ENCODE results near the gene CTDP1. TPM values are rescaled to one million over a fixed set of nuclear protein-coding genes. Genes with fewer than 3 reads are reported as not detected.

The CTDP1 gene
- total and polyA plus RNA-seq, 9 of the 15 experiments (the other 6 are each of a cell fraction or from before 2014, with no cell fraction given), result 0.07 to 19.2 (median 4.0) TPM

DNA sequence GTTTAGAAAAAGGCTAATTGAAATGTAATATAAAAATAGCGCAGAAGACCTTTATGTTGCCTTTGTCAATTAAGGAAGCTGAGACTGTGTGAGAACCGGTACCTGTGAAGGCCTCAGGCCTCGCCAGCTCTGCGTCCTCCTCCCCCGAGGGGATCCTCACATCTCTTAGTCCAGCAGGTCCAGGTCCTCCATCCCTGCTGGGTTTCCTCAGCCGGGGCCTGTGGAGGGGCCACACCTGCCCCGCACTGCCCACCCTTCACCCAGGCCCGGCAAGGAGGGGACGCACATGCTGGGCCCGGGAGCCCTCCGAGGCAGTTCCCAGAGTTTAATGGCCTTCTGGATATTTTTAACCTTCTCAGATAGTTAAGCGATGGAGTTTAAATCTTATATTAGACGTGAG lies 121.6 kb downstream of the CTDP1 start (continued):
- TF ChIP-seq SMARCC2 (IDR thresholded peaks at IDR 0.05; ENCODE audit: low read depth) (no peak), YY1 (IDR thresholded peaks at IDR 0.05; ENCODE audit: borderline replicate concordance in 1 of 3, control insufficient read depth in 1 of 3, extremely low read depth in 1 of 3, insufficient read depth in 3 of 3, insufficient read length in 1 of 3, insufficient replicate concordance in 2 of 3, low read depth in 1 of 3, low read length in 2 of 3) (no peak)

DNA sequence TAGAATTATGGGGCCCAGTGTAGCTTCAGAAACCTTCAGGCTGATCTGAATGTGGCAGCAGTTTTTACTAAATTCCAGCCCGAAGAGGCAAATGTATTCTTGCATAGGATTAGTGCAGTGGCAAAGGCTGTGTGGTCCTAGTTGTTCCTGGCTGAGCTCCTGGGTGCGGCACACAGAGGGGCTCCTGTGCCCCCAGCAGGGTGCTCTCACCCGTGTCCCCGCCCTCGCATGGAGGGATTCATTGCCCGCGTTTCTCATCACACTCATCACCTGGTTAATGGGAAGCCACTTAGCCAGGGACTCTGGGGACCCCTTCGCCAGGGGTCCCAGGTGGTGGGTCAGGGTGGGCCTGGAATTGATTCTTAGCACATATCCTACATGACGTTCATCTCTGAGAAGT lies 122.0 kb downstream of the CTDP1 start:
- no TSS peak for BruUV-seq (replicated peaks)
- peaks cover 4 to 78% of the 10 kb centered on the region in 2 experiments; a peak in 4 of 5 replicates for H3K27me3 ChIP-seq (ENCODE audit: control insufficient read depth in 2 of 2, insufficient read depth in 2 of 2, low read length in 2 of 2)
- CTCF ChIA-PET (ENCODE audit: low intra/inter-chr PET ratio), result no interaction called here
- H3K4me2 ChIP-seq (ENCODE audit: insufficient read depth, low read length), result no peak overlapping the region
- no peak for DNase-seq (ENCODE audit: extremely low read depth in 1 of 4, low spot score in 3 of 4)
- H3K9ac ChIP-seq (ENCODE audit: insufficient read depth in 1 of 2, low read depth in 2 of 2, low read length in 2 of 2), result no peak overlapping the region
- in situ Hi-C loops (cut with MboI) (no loop called here), intact Hi-C loops (cut with micrococcal nuclease) (no loop called here)
- H2AFZ ChIP-seq (ENCODE audit: low read depth, low read length), result no peak overlapping the region
- 0% methylated on average over 9 of the region's 9 CpGs for WGBS (ENCODE audit: insufficient coverage, low coverage, missing lambda C conversion rate)
- no peak overlapping the region for H3K4me3 ChIP-seq
- H3K9me3 ChIP-seq (replicated peaks; ENCODE audit: control insufficient read depth, insufficient read depth, low read depth, low read length), result no peaks in the 10 kb centered on the region
- no peak for ATAC-seq
- POLR2A ChIA-PET, result no interaction called here
- H3K79me2 ChIP-seq (ENCODE audit: control insufficient read depth, insufficient read depth, low read length), result no peaks in the 10 kb centered on the region
- no peaks in the 10 kb centered on the region for H3K9me1 ChIP-seq (ENCODE audit: control insufficient read depth, insufficient read depth, low read length)
- no peak overlapping the region for H3K27ac ChIP-seq (ENCODE audit: extremely low read depth, low read depth, low read length)
- H3K36me3 ChIP-seq (ENCODE audit: control insufficient read depth, insufficient read depth, low read length), result no peaks in the 10 kb centered on the region
- no peak for FAIRE-seq
- H3K4me1 ChIP-seq (replicated peaks in 1 of 2; ENCODE audit: control insufficient read depth in 2 of 2, insufficient read depth in 2 of 2, low read length in 2 of 2), result peaks cover 0 to 2% of the 10 kb centered on the region in 2 experiments; a peak in 1 of 5 replicates
- H4K20me1 ChIP-seq (replicated peaks; ENCODE audit: control insufficient read depth, insufficient read depth, low read length), result no peaks in the 10 kb centered on the region
- no peak for TF ChIP-seq ELF4 (CRISPR knock-in tag; IDR thresholded peaks at IDR 0.05)
- TF ChIP-seq EGR1 (conservative IDR thresholded peaks at IDR 0.05), result no peak
- no peak for TF ChIP-seq RFX5 (IDR thresholded peaks at IDR 0.05; ENCODE audit: low read depth, low read length)
- TF ChIP-seq NBN (IDR thresholded peaks at IDR 0.05; ENCODE audit: low read depth), result no peak
- no peak for TF ChIP-seq MAFF (IDR thresholded peaks at IDR 0.05; ENCODE audit: low read length)
- no peak for TF ChIP-seq TRIM24 (IDR thresholded peaks at IDR 0.05)
- TF ChIP-seq MTF1 (CRISPR knock-in tag; IDR thresholded peaks at IDR 0.05; ENCODE audit: borderline replicate concordance), result no peak
- TF ChIP-seq, protein P1, sequence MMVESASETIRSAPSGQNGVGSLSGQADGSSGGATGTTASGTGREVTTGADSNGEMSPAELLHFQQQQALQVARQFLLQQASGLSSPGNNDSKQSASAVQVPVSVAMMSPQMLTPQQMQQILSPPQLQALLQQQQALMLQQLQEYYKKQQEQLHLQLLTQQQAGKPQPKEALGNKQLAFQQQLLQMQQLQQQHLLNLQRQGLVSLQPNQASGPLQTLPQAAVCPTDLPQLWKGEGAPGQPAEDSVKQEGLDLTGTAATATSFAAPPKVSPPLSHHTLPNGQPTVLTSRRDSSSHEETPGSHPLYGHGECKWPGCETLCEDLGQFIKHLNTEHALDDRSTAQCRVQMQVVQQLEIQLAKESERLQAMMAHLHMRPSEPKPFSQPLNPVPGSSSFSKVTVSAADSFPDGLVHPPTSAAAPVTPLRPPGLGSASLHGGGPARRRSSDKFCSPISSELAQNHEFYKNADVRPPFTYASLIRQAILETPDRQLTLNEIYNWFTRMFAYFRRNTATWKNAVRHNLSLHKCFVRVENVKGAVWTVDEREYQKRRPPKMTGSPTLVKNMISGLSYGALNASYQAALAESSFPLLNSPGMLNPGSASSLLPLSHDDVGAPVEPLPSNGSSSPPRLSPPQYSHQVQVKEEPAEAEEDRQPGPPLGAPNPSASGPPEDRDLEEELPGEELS (CRISPR knock-in tag; IDR thresholded peaks at IDR 0.05; ENCODE audit: borderline replicate concordance), result no peak
- TF ChIP-seq ZNF165 (CRISPR knock-in tag; IDR thresholded peaks at IDR 0.05; ENCODE audit: borderline replicate concordance), result no peak
- TF ChIP-seq RUNX1 (IDR thresholded peaks at IDR 0.05; ENCODE audit: low read depth), result no peak
- TF ChIP-seq MYNN (IDR thresholded peaks at IDR 0.05), result no peak
- TF ChIP-seq MYNN (CRISPR knock-in tag; IDR thresholded peaks at IDR 0.05), result no peak
- TF ChIP-seq PTBP1 (IDR thresholded peaks at IDR 0.05; ENCODE audit: low read depth, low read length), result no peak
- no peak for TF ChIP-seq GATAD2B (IDR thresholded peaks at IDR 0.05; ENCODE audit: borderline replicate concordance)
- no peak for TF ChIP-seq CEBPG (CRISPR knock-in tag; IDR thresholded peaks at IDR 0.05)
- TF ChIP-seq CEBPG (tag; conservative IDR thresholded peaks at IDR 0.05 in 1 of 2, IDR thresholded peaks at IDR 0.05 in 1 of 2), result no peak
- no peak for TF ChIP-seq RBM17 (IDR thresholded peaks at IDR 0.05; ENCODE audit: borderline replicate concordance, low read depth, low read length)
- TF ChIP-seq, protein P2, sequence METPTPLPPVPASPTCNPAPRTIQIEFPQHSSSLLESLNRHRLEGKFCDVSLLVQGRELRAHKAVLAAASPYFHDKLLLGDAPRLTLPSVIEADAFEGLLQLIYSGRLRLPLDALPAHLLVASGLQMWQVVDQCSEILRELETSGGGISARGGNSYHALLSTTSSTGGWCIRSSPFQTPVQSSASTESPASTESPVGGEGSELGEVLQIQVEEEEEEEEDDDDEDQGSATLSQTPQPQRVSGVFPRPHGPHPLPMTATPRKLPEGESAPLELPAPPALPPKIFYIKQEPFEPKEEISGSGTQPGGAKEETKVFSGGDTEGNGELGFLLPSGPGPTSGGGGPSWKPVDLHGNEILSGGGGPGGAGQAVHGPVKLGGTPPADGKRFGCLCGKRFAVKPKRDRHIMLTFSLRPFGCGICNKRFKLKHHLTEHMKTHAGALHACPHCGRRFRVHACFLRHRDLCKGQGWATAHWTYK (CRISPR knock-in tag; IDR thresholded peaks at IDR 0.05), result no peak
- no peak for TF ChIP-seq CHCHD3 (CRISPR knock-in tag; IDR thresholded peaks at IDR 0.05)
- TF ChIP-seq EHMT2 (IDR thresholded peaks at IDR 0.05), result no peak
